Stimulated activated CD8-positive, alpha-beta memory T cell treated with anti-CD3 and anti-CD28 coated beads, Interleukin-2, amount 100 ng/mL, for 1 hour (primary cell): ENCODE measurements around the gene ADAMTS16.

Experiments used
- DNase-seq, 2 donors: peaks; one replicate each; pipeline ENCODE4 v3.0.0-alpha.2; 2020; ENCODE audit warnings: low read depth in 2 of 2

The ADAMTS16 gene

DNA sequence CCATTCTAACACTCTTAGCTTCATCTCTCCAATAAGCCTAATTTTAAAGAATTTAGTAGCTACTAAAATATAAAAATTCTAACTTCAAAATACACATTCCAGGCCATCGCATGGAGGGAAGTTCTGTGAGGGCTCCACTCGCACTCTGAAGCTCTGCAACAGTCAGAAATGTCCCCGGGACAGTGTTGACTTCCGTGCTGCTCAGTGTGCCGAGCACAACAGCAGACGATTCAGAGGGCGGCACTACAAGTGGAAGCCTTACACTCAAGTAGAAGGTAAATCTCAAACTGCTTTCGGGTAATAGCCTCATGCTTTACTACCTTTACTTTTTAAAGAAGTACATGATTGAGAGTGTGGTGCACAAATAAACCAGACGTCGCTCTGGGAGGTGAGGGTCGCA is 94.8 kb downstream of the ADAMTS16 start:
- DNase-seq, result no peak

DNA sequence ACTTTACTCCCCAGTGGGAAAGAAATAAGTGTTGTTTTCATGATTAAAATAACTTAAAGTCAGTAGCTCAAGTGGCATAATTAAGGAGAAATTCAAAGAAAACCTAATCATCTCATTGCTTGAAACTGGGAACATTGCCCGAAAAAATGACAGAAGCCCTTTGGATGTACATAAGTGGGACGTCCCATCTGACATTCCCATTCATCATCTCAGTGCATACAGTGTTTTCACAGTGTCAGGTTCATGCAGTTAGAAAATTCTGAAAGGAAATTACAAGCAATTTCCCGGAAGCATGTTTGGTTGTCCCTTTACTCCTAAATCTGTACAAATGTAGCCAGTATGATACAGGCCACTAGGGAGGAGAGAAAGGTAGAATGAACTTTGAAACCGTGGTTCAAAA is 95.6 kb downstream of the ADAMTS16 start:
- DNase-seq, result no peak

DNA sequence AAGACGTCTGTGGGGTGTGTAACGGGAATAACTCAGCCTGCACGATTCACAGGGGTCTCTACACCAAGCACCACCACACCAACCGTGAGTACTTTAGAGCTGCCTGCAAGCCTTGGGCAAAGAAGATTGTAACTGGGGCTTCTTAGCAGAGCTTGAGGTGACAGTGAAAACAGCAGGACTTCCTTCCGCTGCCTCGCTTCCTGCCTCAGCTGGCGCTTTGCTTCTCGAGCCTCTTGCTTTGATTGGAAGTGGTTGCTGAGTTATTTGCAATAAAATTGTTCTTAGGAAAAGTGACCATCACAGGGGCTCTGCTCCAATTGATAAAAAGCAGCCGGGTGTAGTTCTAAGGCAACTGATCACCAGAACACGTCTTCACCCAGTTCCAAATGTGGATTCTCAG is 99.1 kb downstream of the ADAMTS16 start:
- DNase-seq, result no peak

DNA sequence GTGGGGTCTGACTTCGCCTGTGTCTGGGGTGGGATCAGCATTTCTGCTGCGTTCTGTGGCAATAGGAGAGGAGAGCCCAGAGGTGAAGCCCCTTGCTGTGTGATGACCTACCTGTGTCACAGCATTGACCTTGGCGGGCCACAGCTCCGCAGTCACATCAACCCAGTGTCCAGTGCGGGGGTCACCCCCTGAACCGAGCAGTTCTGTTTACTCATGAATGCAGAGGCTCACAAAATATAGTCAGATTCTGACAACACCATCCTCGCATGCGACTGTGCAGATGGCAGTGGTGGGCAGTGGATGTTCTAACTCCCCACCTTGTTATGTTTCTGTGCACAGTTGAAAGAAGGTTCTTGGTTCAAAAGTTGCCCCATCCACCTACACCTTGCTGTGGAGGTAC is 100.1 kb downstream of the ADAMTS16 start:
- DNase-seq, result no peak

DNA sequence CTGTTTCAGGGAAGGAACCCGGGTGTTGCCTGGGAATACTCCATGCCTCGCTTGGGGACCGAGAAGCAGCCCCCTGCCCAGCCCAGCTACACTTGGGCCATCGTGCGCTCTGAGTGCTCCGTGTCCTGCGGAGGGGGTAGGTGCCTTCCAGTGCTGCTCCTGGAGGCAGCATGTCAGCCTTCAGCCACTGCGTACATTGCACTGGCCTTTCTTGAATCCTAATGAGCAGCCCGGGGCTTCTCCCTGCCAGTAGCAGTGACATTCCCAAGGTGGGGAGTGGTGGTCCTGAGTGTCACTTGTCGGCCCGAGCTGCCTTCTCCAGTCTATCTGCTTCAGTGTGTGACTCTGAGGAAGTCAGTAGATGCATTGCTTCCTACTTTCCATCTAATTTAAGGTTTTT is 101.9 kb downstream of the ADAMTS16 start:
- no peak for DNase-seq

GRCh38 chr5:5246736-5247135 is 106.6 kb downstream of the ADAMTS16 start:
- no peak for DNase-seq

DNA sequence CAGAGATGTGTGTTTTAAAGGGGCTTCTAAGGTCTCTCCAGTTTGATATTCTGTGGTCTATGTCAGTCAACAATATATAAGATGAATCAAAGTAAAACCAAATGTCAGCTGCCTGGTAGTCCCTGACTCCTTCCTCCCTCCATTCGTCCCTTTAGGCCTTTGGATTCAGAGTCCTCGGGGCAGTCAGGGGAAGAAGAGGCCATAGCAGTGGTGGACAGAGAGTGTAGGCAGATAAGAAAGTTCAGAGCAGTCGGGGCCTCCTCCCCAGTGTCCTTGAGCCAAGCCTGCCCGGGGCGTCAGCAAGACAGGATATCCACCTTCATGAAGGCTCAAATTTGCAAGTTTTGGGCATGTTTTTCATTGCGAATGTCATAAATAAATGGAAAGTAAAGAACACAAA is 110.6 kb downstream of the ADAMTS16 start:
- no peak for DNase-seq

GRCh38 chr5:5252106-5252505 is 112.0 kb downstream of the ADAMTS16 start:
- DNase-seq, result no peak

- DNase-seq, result no peak
These were observed 117.2 kb downstream of the ADAMTS16 start for GRCh38 chr5:5257353-5257752.

DNA sequence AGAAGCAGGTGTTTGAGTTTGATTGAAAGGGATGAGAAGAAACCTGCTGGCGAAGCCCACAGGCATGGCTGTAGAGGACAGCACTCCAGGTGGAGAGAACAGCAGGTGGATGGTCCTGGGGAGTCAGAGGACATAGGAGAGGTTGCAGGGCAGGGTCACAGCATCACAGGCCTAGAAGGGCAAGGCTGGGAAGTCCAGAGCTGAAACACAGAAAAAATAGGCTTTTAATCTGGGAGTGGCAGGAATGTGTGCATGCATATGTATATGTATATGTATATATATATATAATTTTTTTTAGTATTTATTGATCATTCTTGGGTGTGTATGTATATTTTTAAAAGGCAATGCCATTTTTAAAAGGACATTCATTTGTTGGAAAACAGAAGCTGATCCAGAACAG is 118.4 kb downstream of the ADAMTS16 start:
- DNase-seq, result no peak

DNA sequence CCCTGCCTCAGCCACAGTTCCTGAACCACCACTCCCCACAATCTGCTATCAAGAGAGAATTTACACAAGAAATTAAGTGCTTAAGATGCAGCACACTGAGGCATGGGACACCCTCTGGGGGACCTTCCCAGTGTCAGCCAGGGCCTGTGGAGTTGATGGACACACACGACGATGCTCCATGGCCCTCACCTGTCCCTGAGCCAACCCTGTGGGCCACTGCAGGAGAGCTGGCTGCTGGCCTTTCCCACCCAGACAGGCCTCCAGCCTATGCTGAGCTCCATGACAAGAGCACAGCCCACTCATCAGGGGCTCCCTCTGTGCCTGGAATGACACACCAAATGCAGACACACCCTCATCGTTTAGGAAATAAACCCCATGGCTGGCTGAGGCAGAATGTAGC is 124.6 kb downstream of the ADAMTS16 start:
- no peak for DNase-seq

DNA sequence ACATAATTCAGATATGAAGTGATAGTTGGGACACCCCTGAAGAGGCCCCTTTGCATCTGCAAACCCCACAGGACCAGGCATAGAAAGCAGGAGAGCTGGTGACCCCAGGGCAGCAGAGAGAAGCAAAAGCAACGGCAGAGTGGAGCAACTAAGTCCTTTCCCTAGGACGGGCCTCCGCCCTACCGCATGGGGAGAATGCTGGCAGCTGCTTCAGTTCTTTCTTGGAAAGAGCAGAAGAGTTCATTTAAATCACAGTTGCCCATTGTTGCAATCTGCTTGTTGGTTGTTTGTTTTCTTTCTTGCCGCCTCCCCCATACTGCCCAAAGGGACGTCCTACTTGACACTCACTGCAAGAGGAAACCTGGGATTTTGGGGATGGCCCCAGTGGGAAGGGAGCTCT is 126.2 kb downstream of the ADAMTS16 start:
- no peak for DNase-seq

DNA sequence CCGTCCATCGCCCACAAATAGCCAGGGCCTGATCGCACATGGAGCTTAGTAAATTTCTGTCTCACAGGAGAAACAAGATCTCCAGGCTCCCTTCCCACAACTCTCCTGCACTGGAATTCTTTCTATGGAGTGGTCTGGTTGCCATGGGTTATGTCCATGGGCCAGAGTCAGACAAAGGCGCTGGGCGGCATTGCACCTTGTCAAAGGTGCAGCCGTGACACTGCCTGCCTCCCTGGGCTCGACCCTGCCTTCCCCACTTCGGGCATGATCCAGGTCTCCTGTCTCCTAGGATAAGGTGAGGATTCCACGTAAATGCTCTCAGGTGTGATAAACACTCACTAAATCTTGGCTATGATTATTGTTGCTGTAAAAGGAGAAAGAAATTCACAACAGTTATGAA is 130.0 kb downstream of the ADAMTS16 start:
- no peak for DNase-seq

DNA sequence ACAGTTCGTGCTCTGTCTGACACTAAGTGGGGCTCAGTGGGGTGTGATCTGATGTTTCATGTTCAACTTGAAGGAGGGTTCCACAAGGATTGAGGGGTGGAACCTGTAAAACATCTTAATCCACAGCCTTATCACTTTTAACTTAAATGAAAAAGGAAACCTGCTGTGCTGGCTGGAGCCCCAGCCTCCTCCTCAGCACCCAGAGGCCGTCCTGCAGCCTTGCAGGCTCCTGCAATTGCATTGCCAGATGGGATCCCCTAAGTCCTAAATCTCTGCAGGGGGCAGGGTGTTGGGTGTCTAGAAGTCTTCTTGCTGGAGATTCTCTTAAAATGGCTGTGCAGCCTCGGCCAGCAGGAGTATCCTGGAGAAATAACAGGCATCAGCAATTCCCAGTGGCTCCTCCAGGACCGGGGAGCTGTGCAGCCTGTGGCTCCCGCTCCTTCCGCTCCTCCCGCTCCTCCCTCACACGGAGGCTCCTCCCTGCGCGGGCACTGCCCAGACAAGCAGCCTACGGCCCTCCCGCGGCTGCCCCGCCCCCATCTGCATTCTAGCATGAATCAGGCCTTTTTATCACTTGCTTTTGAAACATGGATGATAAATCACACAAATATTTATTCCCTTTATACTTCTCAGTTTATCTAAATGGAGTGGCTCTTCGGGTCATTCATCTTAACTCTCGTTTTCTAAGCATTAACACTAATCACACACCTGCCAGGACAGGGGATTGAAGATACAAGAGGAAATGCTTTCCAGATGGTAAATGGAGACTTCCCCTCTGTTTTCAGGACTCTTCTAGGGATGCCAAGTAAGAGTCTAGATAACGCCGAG is 131.0 kb downstream of the ADAMTS16 start:
- DNase-seq, result no peak

- no peak for DNase-seq
These were observed 131.7 kb downstream of the ADAMTS16 start for GRCh38 chr5:5271786-5272321.

DNA sequence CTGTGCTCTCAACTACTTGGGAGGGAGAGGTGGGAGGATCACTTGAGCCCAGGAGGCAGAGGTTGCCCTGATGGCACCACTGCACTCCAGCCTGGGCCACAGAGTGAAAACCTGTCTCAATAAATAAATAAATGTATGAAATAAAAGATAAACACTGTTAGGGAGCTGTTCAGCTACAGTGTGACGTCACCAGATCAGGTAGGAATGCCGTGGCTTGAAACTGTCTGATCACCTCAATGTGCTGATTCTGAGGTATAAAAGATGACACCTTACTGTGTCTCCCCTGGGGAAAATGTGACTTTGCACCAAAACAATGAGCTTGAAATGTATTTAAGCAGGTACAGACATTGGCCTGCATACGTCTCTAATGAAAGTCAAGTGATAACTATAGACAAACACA is 133.3 kb downstream of the ADAMTS16 start:
- no peak for DNase-seq

- DNase-seq, result no peak
These were observed 133.8 kb downstream of the ADAMTS16 start for GRCh38 chr5:5273976-5274375.

DNA sequence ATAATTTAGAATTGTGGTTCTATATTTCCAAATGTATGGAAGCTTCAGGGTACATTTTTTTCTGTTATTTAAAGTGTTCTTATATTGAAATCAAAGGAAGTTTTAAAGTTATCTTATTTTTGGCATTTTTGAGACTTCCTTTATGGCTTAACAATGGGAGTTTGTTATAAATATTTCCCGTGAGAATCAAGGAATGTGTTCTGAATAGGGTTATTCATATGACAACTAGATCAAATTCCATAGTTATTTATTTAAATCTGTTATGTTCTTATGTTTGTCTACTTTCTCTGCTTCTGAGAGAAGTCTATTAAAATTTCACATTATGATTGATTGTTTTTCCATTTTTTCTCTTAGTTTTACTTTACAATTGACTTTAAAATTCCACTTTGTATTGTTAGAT is 135.1 kb downstream of the ADAMTS16 start:
- no peak for DNase-seq

- no peak for DNase-seq
These were observed 136.3 kb downstream of the ADAMTS16 start for GRCh38 chr5:5276430-5276829.

GRCh38 chr5:5276951-5277517 is 136.9 kb downstream of the ADAMTS16 start:
- DNase-seq, result no peak

GRCh38 chr5:5278201-5278814 is 138.2 kb downstream of the ADAMTS16 start:
- no peak for DNase-seq

- no peak for DNase-seq
These were observed 138.8 kb downstream of the ADAMTS16 start for GRCh38 chr5:5278815-5279381.

DNA sequence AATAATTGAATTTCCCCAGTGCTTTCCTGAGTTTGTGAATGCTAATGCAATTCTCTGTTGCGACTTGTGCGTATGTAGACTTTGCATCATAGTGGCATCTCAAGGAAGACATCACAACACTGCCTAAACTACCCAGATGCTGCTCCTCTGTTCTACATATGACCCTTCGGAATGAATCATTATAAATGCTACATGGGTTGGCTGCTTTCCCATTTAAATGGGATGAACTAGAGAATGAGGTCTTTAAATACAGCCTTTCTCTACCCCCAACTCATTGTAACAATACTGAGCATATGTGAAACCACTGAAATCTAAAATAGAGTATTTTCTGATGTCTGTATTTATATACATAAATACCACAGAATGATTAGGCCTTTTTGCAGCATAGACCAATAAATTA is 145.8 kb downstream of the ADAMTS16 start:
- no peak for DNase-seq
